GM12872 (cell line): ENCODE measurements around the gene ATOH7.

ENCODE experiments used
- CTCF ChIP-seq: IDR thresholded peaks from 3 replicates; pipeline ENCODE4 v1.5.1; 2011; ENCODE audit warnings: low read depth, mild to moderate bottlenecking, low read length, moderate library complexity; ENCODE audit not compliant: insufficient read depth

Gene ATOH7

GRCh38 chr10:68212721-68213352, 19.1 kb downstream of the ATOH7 start:
- TF ChIP-seq CTCF: peak; percentile 51

GRCh38 chr10:68211669-68212068, 20.2 kb downstream of the ATOH7 start:
- TF ChIP-seq CTCF: no peak

GRCh38 chr10:68208424-68209042, 23.4 kb downstream of the ATOH7 start:
- TF ChIP-seq CTCF: peak; percentile 73

- TF ChIP-seq CTCF: no peak
Measured at GRCh38 chr10:68202960-68203353, 29.0 kb downstream of the ATOH7 start.

GRCh38 chr10:68196701-68197100, 35.2 kb downstream of the ATOH7 start:
- no peak for TF ChIP-seq CTCF

- no peak for TF ChIP-seq CTCF
Measured at GRCh38 chr10:68194290-68194689, 37.6 kb downstream of the ATOH7 start.

GRCh38 chr10:68192113-68192512, 39.8 kb downstream of the ATOH7 start:
- TF ChIP-seq CTCF: no peak
